Lung microvascular endothelial cell (primary cell): ENCODE results near the gene BDH2. TPM values are rescaled to one million over a fixed set of nuclear protein-coding genes. Genes with fewer than 3 reads are reported as not detected.

Experiments used
- DNase-seq, 2 donors: peaks; one replicate each; pipeline versions ENCODE4 v3.0.0 to v3.0.0-alpha.2; 2010; ENCODE audit warnings: low read depth in 2 of 2
- total RNA-seq: library from RNA; depleted of rRNA; stranded (reverse); fragments of >200 nt; gene quantifications from 2 replicates; pipeline ENCODE4 v1.2.1, GENCODE V29; 2014

BDH2 gene
- total RNA-seq, 1 donor from 2014 or later = 18.1 TPM

GRCh38 chr4:103085555-103086196 lies 14.0 kb downstream of the BDH2 start:
- no peak for DNase-seq

GRCh38 chr4:103079621-103080020 lies 20.0 kb downstream of the BDH2 start:
- DNase-seq = no peak

- DNase-seq = peak in 1 of 2 donors; percentile 21
These were observed 22.8 kb downstream of the BDH2 start, which contains the start of gene SLC9B2 for GRCh38 chr4:103076747-103077347. Gene SLC9B2, minus strand, starts transcription at chr4:103076761. Its CDS starts 9,211 bp downstream, at chr4:103067550.

- peak; percentile 76 to 77 for DNase-seq
These were observed 23.5 kb downstream of the BDH2 start for GRCh38 chr4:103075894-103076746.

GRCh38 chr4:103075435-103075893 lies 24.2 kb downstream of the BDH2 start:
- peak; percentile 21 to 24 for DNase-seq

GRCh38 chr4:103074744-103075434 lies 24.7 kb downstream of the BDH2 start:
- DNase-seq = peak; percentile 2 to 52

GRCh38 chr4:103073792-103074438 lies 25.7 kb downstream of the BDH2 start:
- no peak for DNase-seq

- no peak for DNase-seq
These were observed 31.6 kb downstream of the BDH2 start for GRCh38 chr4:103067841-103068547.

- no peak for DNase-seq
These were observed 39.0 kb downstream of the BDH2 start for GRCh38 chr4:103060453-103061148.

- no peak for DNase-seq
These were observed 45.6 kb downstream of the BDH2 start for GRCh38 chr4:103054030-103054429.

GRCh38 chr4:103052779-103053178 lies 46.9 kb downstream of the BDH2 start:
- peak in 1 of 2 donors; percentile 8 for DNase-seq

GRCh38 chr4:103052145-103052544 lies 47.5 kb downstream of the BDH2 start:
- no peak for DNase-seq

GRCh38 chr4:103050736-103051436 lies 48.7 kb downstream of the BDH2 start:
- peak in 1 of 2 donors; percentile 7 for DNase-seq

- DNase-seq = peak; percentile 40 to 47
These were observed 53.0 kb downstream of the BDH2 start for GRCh38 chr4:103046416-103047290.

- DNase-seq = no peak
These were observed 55.5 kb downstream of the BDH2 start for GRCh38 chr4:103044183-103044582.

- DNase-seq = no peak
These were observed 63.5 kb downstream of the BDH2 start for GRCh38 chr4:103036169-103036568.

- DNase-seq = peak; percentile 21 to 35
These were observed 67.1 kb downstream of the BDH2 start for GRCh38 chr4:103032574-103032973.

- no peak for DNase-seq
These were observed 68.8 kb downstream of the BDH2 start for GRCh38 chr4:103030791-103031190.
